SH-SY5Y (cell line): Measurements from ENCODE around the gene MACF1.

Experiments
- GATA2 ChIP-seq: IDR thresholded peaks from 2 replicates; pipeline ENCODE4 v1.6.1; 2011; ENCODE audit warnings: mild to moderate bottlenecking, low read depth, low read length
- GATA3 ChIP-seq: IDR thresholded peaks from 2 replicates; pipeline ENCODE4 v1.6.1; 2011; ENCODE audit warnings: low read depth, mild to moderate bottlenecking, low read length, moderate library complexity

DNA sequence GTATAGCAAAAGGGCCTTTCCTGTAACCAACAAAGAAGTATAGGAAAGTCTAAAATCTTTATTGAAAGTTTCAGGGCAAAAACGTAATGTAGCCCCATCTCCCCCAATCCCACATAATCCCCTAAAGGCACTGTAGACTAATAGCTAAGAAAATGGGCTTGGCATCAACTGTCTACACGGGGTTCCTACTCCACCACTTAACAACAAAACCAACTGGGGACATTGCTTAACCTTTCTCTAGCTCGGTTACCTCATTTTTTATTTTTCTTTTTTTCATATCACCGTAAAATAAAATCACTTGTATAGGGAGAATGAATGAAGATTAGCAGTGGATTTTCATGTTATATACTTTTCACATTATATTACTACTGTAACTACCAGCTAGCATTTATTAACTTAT is 12.3 kb downstream of the MACF1 start:
- no peak for TF ChIP-seq GATA2
- TF ChIP-seq GATA3, result no peak
